ENCODE measurements around the gene SLC6A1. TPM values are rescaled to one million over a fixed set of nuclear protein-coding genes. Genes with fewer than 3 reads are reported as not detected.

Gene SLC6A1
- total RNA-seq, 2 experiments from 2014 or later = not detected

DNA sequence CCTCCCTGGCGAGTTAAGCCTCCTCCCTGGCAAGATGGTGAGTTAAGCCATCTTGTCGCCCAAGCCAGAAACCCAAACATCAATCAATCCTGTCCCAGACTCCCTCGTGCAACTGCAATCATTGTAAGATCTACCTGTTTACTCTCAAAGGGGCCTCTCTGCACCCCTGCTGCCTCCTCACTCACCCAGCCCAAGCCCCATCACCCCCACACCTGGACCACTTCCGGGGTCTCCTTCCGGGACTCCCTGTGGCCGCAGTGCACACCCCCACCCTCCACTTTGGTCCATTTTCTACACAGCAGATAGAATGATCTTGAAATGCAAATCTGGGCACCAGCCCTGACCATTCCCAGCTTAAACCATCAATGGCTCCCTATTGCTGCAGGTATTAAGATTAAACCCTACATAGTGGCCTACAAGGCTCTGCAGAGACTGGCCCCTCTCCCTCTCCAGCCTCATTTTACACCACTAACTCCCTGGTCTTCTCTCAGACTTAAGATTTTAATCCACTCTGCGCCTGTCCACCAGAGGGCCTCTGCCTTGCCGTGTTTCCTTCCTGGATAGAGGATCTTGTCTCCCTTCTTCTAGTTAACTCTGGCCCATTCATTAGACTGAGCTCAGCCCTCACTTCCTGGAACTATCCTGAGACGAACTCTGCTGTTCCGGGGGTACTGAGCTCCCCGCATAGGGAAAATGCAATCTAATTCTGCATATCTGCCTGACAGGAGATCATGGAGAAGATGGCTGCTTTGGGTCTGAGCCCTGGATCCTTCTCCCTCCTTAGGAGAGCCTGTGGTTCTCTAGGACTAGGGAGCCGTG is 41.9 kb upstream of the SLC6A1 start:
- Histone ChIP-seq H3K27ac (ENCODE audit: low read depth in 1 of 2, low read length in 2 of 2) (no peak overlapping the region), H3K27me3 (ENCODE audit: control insufficient read depth in 1 of 2, insufficient read depth in 2 of 2, low read length in 2 of 2) (peaks cover 0 to 4% of the 10 kb centered on the region in 2 experiments), H3K4me3 (ENCODE audit: low read length) (no peak overlapping the region), H3K36me3 (ENCODE audit: insufficient read depth, low read length) (no peaks in the 10 kb centered on the region), H3K4me1 (ENCODE audit: insufficient read depth, low read length) (no peaks in the 10 kb centered on the region), H3K9me3 (ENCODE audit: control insufficient read depth in 1 of 2, insufficient read depth in 1 of 2, low read length in 2 of 2) (no peaks in the 10 kb centered on the region)
- Mint-ChIP-seq H3K9me3 (no peaks in the 10 kb centered on the region), H3K36me3 (ENCODE audit: low read depth) (no peaks in the 10 kb centered on the region), H3K4me1 (ENCODE audit: low read depth) (no peaks in the 10 kb centered on the region), H3K4me3 (no peak overlapping the region), H3K27ac (no peak overlapping the region), H3K27me3 (peaks cover 13% of the 10 kb centered on the region)
- TF ChIP-seq, protein P1, sequence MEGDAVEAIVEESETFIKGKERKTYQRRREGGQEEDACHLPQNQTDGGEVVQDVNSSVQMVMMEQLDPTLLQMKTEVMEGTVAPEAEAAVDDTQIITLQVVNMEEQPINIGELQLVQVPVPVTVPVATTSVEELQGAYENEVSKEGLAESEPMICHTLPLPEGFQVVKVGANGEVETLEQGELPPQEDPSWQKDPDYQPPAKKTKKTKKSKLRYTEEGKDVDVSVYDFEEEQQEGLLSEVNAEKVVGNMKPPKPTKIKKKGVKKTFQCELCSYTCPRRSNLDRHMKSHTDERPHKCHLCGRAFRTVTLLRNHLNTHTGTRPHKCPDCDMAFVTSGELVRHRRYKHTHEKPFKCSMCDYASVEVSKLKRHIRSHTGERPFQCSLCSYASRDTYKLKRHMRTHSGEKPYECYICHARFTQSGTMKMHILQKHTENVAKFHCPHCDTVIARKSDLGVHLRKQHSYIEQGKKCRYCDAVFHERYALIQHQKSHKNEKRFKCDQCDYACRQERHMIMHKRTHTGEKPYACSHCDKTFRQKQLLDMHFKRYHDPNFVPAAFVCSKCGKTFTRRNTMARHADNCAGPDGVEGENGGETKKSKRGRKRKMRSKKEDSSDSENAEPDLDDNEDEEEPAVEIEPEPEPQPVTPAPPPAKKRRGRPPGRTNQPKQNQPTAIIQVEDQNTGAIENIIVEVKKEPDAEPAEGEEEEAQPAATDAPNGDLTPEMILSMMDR (IDR thresholded peaks at IDR 0.05) = no peak
- ChIA-PET CTCF (no interaction called here), POLR2A (no interaction called here)
- intact Hi-C loops (cut with DNase I, micrococcal nuclease) = no loop called here
- no peak for DNase-seq
- ATAC-seq (ENCODE audit: poor library complexity) = no peak

DNA sequence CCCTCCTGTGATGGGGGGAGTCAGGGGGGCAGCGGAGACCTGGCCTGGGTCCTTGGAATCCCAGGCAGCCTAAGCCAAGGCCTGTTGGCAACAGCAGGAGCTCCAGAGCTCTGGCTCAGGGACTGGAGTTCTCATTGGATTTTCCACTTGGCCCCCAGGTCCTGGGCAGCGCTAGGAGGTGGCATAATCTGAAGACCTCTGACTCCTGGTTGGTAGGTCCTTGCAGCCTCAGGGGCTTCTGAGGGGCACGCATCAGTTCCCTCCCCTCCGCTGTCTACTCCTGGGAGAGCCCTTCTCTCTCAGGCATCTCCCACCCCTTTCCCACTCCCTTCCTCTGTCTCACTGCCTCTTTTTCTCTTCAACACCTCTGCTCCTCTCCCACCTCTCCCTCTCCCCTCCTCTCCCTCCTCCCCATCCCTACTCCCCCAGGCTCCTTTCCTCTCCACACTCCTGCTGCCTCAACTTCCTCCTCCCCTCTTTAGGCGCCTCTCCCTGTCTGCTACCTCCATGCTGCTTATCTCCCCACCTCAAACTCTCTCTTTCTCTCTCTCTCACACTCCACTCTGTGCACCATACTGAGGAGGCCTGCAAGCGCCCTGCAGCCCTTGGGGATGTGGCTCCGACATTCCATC is 41.1 kb upstream of the SLC6A1 start:
- CTCF ChIA-PET = no interaction called here
- ATAC-seq (ENCODE audit: poor library complexity) = no peak

DNA sequence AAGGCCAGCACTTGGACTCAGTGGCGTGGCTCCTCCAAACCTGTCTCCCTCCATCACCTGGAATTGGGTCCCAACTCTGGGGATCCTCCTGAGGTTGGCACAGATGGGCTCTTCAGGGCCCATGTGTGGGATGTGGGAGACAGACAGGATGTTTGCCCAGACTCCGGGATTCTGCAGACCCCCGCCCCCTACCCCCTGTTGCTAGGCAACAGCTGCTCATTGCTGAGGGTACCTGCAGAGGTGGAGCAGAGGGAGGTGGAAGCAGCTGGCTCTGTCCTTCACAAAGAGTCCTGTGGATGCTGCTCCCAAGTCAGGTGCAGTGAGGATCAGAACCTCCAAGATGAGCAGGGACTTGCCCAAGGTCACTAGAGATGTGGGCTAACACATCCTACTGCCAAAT is 40.0 kb upstream of the SLC6A1 start:
- H3K36me3 Mint-ChIP-seq (ENCODE audit: low read depth) = no peaks in the 10 kb centered on the region
- ChIA-PET CTCF (no interaction called here), POLR2A (no interaction called here)
- Histone ChIP-seq H3K4me3 (ENCODE audit: low read length) (no peak overlapping the region), H3K27me3 (ENCODE audit: control insufficient read depth in 1 of 2, insufficient read depth in 2 of 2, low read length in 2 of 2) (peaks cover 0 to 4% of the 10 kb centered on the region in 2 experiments), H3K9me3 (ENCODE audit: control insufficient read depth in 1 of 2, insufficient read depth in 1 of 2, low read length in 2 of 2) (no peaks in the 10 kb centered on the region), H3K4me1 (ENCODE audit: insufficient read depth, low read length) (no peaks in the 10 kb centered on the region), H3K36me3 (ENCODE audit: insufficient read depth, low read length) (no peaks in the 10 kb centered on the region), H3K27ac (ENCODE audit: low read depth in 1 of 2, low read length in 2 of 2) (no peak overlapping the region)
- no peak overlapping the region for H3K4me3 Mint-ChIP-seq
- intact Hi-C loops (cut with DNase I, micrococcal nuclease) = no loop called here
- TF ChIP-seq, protein P1 (IDR thresholded peaks at IDR 0.05) = no peak
- peaks cover 22% of the 10 kb centered on the region for H3K27me3 Mint-ChIP-seq
- ATAC-seq (ENCODE audit: poor library complexity) (no peak), DNase-seq (no peak)
- H3K27ac Mint-ChIP-seq = no peak overlapping the region
- H3K9me3 Mint-ChIP-seq = no peaks in the 10 kb centered on the region
- no peaks in the 10 kb centered on the region for H3K4me1 Mint-ChIP-seq (ENCODE audit: low read depth)

More for the DNA sequence above, 41.1 kb upstream of the SLC6A1 start:
- intact Hi-C loops (cut with DNase I, micrococcal nuclease) = no loop called here
- H3K27me3 ChIP-seq (ENCODE audit: control insufficient read depth in 1 of 2, insufficient read depth in 2 of 2, low read length in 2 of 2) = peaks cover 0 to 4% of the 10 kb centered on the region in 2 experiments
- no peak overlapping the region for H3K4me3 Mint-ChIP-seq
- H3K4me1 Mint-ChIP-seq (ENCODE audit: low read depth) = no peaks in the 10 kb centered on the region
- peaks cover 17% of the 10 kb centered on the region for H3K27me3 Mint-ChIP-seq
- H3K27ac Mint-ChIP-seq = no peak overlapping the region
- no peaks in the 10 kb centered on the region for H3K4me1 ChIP-seq (ENCODE audit: insufficient read depth, low read length)
- H3K9me3 Mint-ChIP-seq = no peaks in the 10 kb centered on the region
- no peaks in the 10 kb centered on the region for H3K9me3 ChIP-seq (ENCODE audit: control insufficient read depth in 1 of 2, insufficient read depth in 1 of 2, low read length in 2 of 2)
- H3K36me3 Mint-ChIP-seq (ENCODE audit: low read depth) = no peaks in the 10 kb centered on the region
- no peak overlapping the region for H3K27ac ChIP-seq (ENCODE audit: low read depth in 1 of 2, low read length in 2 of 2)
- DNase-seq = no peak
- POLR2A ChIA-PET = no interaction called here
- no peak overlapping the region for H3K4me3 ChIP-seq (ENCODE audit: low read length)
- TF ChIP-seq, protein P1 (IDR thresholded peaks at IDR 0.05) = no peak
- H3K36me3 ChIP-seq (ENCODE audit: insufficient read depth, low read length) = no peaks in the 10 kb centered on the region

Measured in CD4-positive, alpha-beta T cell (primary cell).